Activated CD8-positive, alpha-beta memory T cell treated with anti-CD3 and anti-CD28 coated beads, Interleukin-2, amount 50 U/mL, for 4 hours (primary cell): ENCODE results near the gene PARD3B.

Experiments
- DNase-seq: peaks from one replicate; pipeline ENCODE4 v3.0.0-alpha.2; 2020

PARD3B gene

DNA sequence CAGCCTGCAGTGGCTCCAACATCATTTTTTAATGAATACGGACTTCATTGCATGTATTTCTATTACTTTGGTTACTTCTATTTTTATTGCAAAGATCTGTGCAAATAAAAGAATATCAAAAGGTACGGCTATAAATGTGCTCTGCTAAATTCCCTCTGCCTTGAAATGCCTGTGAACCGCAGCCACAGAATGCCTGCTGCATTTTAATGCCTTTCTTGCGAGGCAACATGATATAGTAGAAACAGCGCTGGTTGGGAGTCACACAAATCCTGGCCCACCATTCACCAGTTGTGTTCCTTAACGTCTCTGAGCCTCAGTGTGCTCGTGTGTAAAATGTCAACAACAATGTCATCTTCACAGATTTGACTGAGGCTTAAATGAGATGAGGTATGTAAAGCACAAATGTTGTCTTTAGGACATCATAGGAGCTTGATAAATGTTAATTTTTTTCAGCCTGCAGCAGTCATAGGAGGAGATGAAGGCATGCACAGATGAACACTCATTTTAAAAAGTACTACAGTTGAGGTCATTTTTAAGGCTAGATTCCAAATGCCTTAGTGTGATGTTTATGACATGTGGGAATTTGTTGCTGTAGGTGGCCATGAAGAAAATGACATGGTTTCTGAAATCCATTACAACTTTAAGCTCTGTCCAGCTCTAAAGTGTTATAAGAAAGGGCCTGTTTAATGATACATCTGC lies 949.4 kb downstream of the PARD3B start:
- DNase-seq = no peak

DNA sequence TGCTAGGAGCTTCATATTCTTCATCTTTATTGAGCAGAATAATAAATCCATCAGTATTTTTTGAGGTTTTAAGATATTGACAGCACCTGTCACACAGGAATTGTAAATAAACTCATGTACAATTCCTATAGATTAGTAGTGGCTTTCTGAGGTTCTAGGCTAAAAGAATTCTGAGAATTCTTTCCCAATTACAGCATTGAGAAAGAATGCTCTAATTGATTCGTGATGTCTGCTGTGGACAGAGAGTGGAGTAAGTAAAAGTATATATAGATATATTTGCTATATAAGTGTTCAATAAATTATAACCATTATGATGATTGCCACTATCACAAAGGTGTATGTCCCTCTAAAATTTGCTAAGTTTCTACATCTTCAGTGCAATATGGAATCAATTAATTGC lies 950.5 kb downstream of the PARD3B start:
- DNase-seq = no peak

DNA sequence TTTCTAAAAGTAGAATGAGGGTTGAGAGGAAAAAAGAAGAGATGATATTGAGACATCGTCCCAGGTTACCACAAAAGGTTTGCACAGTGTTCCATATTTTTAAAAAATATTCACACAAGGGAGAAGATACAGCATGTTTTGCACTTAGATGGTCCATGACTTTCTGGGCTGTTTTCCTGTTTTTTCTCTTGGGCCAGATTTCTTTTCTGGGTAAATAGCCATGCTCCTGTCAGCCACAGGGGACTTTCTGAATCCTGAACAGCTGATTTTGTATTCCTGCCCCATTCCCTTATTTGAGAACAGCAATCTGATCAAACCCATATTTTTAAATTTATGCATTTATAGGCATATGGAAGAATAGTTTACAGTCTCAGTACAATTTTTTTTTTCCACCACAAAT lies 951.1 kb downstream of the PARD3B start:
- no peak for DNase-seq

DNA sequence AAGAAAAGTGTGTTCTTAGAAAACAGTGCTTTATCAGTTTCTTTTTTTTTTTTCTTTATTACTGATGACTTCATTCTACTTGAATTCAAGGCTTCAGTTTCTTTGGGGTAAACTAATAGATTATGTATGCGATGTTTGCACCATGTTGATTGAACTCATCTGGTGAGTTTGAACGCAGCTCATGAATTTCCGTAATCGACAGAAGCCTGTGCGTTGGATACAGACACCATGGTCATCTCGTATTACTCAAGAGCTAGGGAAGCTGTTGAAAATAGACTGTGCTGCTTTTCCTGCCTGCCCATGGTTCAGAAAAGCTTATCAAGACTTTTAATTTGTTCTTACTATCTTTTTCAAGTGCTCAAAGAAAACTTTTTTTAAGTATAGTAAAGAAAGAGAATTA lies 951.5 kb downstream of the PARD3B start:
- no peak for DNase-seq

DNA sequence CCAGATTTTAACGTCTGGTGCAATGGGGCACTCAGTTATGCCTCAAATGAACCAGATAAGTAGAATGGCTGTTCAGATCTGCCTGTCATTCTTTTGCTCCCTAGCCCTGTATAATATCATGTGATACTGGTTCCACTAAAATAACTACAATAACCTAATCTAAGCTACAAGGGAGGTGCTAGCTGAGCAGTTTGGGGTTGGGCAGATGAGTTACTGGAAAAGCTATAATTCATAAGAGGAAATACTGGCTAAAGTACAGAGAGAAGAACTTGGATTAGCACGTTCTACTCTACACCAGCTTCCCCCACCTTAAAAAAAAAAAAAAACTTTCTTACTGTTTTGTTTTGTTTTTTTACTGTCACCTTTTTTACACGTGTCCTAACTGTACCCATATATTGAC lies 953.7 kb downstream of the PARD3B start:
- no peak for DNase-seq

DNA sequence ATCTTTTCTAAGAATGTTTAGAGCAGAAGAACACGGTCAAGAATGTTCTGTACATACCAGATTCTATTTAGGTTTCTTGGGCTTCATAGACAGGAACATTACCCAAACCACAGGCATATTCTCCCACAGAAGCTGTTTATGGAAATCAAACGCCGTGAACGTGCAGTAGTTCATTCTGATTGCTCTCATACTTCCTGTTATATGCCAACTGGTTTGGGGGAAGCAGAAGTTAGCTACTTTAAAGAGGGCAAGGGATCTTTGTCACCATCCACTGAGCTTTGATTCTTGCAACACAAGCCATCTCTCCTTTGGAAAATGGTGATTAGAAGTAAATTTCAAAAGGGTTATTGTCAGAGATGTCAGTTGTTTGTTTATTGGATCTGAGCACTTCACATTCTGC lies 954.8 kb downstream of the PARD3B start:
- no peak for DNase-seq

DNA sequence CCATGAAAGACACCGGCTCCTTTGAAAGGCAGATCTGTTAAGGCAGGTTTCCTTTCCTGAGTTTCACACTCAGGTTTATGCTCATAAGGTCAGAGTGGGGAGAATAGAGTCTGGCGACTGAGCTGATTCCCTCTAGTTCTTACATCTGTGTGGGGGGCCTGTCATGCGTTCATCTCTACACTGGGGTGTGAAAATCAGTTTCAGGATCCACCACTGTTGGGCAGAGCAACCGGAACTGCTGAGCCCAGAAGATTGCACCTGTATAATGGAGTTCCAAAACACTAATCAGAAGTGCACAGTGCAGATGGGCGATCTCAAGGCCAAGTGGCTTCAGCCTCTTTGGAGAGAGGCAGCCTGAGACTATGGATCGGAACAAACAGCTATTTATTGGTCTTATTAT lies 955.7 kb downstream of the PARD3B start:
- DNase-seq = no peak

DNA sequence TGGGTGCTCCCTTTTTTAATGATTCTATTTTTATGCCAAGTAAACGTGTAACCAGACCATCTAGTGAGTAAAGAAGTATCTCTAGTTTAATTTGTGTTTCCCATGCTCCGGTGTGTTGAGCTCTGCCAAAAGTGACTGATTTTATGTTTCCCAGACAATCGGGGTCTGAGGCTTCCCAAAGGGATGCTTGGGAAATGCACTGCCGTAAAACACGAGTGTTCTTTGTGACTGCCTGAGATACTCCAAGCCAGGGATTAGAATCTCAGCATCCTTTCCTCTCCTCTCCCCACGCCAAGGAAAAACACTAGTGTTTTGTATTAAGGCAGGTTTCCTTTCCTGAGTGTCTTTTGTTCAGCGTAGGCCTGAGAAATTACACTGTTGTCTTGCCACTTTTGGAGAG lies 956.6 kb downstream of the PARD3B start:
- DNase-seq = no peak

DNA sequence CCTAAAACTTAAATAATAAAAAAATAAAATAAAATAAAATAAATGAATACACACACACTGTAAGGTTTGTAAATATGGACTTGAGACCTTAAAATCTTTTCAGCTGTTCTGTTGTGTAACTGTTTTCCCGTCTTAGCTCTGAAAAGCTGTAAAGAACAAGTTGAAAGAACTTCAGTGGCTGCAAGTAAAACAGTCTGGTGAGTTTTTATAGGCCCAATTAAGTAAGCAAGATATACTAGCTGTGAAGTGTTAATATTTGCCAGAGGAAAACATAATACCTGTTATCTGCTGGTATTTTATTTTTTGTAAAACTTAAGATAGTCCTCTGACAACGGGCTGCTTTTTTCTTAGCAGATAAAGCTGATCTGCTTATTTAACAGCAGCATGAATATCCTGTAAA lies 960.1 kb downstream of the PARD3B start:
- DNase-seq = no peak

DNA sequence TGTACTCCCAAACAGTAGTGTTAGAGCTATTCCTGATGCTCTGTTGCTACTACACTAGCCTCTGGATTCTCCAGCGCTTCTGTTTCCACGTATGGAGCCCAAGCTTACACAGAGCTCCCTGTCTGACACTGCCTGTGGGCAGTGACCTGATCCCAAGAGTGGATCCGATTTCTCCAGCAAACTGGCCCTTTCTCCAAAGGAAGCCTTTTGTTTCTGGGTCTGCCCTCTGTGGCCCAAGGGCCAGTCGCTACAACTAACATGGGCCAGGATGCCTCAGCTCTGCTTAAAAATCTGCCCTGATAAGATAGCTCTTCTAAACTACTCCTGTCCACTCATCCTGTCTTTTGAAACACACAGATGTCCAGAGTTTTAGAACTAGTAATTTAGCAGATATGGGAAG lies 964.4 kb downstream of the PARD3B start:
- no peak for DNase-seq

DNA sequence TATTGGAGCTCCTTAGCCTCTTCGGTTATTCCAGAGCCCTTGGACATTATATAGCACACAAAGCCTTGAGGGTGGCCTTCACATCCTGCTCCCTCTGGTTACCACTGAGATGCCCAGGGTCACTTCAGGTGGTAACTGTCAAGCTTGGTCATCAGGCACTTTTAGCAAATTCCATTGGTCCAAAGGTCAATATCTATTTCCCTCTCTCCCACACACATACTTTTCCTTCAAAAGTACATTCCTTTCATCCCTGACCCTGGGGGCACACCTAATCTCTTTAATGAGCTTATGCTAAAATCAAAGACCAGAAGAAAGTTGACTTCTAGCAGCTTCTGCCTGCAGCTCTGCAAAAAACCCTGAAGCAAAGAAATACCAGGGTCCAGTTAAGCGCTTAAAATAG lies 965.1 kb downstream of the PARD3B start:
- DNase-seq = no peak

DNA sequence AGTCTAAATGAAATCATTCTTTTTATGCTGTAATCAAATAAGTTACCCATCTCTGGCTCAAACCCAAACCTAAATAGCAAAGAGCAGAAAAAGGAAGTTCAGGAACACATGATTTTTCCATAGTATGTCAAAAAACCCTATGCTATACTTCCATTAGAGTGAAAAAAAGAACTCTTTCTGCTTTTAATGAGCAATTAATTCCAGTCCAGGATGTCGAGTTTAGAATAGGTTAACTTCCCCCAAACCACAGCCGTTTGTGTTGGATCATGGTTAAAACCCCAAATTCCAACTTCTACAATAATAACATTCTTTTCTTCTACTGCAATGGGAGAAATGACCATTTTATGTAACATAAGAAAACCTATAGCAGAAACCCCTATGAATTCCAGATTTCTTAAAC lies 965.9 kb downstream of the PARD3B start:
- no peak for DNase-seq

DNA sequence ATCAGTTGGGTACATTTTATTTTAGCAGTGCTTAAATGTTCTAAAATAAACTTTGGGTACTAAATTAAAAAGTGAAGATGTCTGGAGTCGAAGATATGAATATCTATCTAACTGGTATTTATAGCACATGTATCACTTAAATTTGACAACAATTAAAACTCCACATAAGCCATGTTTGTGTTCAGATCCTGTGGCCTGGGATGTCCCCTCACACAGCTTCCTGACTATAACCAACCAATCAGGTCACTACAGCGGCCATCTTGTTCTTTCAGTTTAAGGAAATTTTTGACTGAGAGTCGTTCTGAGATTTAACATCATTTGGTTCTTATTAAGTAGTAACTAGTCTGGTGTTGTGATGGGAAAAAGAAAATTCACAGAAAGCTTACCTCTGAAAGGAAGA lies 966.4 kb downstream of the PARD3B start:
- DNase-seq = no peak

DNA sequence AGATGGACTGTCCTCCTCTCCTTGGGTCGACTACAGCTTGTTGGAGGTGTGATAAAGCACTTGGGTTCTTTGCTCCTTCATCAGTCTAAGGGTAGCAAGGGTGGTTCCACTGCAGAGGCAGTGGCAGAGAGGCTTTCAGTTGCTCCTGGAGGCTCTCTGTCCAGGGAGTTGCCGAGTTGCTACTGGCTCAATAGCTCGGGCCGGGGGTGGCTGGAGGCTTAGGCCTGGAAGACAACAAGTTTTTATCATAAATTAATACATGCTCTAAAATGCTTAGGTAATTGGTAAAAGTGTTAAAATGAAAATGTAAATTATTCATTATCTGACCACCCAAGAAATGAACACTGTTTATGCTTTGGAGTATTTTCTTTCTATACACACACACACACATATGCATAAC lies 975.0 kb downstream of the PARD3B start:
- DNase-seq = no peak

DNA sequence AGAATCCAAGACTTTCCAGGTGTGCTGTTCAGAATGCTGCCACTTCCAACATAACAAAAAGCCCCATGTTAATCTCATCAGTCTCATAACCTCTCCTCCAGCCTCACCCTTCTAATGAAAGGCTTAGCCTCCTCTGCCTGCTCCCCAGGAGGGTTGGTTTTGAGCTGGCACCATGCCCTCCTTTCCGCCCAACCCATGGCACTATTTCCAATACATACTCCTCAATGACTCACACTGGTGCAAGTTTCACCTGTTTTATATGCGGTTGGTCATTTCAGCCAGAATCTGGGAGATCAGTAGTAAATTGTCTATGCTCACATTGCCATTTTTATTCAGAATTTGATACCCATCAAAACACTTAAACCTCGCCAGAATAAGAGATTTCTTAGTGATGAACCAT lies 979.4 kb downstream of the PARD3B start:
- DNase-seq = no peak

DNA sequence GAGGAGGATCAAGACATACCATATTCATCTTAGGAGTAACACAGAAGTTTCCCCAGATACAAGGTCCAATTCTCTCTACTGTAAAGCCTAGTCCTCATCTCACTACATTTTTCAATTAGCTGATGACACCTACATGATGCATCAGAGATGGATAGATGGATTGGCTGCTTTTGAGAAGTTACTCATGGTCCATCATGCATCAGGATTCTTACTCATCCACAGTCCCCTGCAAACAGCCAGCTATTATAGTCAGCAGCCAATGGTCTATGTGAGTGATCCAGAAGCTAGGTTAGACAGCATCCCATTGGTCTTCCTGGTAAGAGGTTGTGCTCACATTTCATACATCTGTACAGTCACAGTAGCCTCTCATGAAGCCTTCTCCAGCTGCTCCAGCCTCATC lies 982.5 kb downstream of the PARD3B start:
- DNase-seq = no peak

DNA sequence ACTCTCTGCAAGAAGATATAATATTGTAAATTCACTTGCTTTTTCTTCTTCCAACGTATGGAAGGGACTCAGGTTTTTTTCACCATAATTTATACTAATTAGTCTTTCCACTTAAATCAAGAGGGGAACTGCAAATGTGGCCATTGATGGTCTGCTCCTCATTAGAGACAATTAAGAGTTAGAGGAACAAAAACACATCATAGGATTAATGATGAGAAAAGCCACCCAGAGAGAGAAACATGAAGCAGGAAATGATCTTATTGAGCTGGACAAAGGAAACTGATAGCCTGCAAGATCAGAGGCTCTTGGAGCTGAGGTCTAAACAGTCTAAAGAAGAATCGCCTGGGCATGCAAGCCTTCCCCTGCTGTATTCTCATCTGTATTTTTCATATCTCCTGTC lies 985.8 kb downstream of the PARD3B start:
- no peak for DNase-seq

DNA sequence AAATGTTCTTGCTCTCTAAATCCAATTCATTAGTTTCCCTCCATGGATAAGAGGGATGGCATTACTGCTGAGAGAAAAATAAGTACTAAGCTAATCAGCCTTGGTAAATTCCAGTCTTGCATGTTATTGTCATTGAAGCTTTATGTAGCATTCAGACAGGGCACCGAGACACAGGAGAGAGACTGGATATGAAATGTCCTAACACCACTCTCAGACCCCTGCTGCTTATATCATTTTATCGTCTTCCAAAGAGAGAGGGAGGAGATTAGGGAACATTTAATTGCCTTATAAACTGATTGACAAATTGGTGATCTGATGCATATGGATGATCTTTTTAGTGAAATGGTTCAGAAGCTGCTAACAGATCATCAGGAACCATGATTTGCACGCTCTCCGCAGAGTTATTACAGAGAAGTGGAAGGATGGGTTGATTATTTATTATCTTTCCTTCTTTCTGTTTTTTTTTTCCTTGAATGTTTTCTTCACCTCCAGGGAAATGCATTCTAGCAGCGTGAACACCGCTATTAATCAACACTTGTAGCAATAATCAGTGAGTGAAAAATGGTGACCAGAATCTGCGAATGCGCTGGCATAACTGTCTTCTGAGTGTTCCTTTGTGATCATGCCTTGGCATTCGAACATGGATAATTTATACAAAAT lies 986.3 kb downstream of the PARD3B start:
- DNase-seq = no peak

DNA sequence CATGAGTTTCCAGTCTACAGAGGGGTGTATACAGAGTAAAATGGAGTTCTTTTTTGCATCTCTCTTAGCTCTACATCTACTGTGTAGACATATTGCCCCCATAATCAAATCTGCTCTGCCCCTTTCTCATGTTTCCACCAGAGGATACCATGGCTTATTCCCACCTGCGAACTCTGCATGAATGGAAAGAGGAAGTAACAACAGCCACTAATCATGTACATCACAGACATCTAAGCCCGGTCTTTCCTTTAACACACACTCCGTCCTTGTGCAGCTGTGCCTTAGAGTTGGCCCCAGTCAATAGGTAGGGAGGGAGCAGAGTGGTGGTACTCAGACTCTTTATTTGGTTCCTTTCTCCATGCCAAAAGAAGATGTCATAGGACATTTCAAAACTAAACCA lies 989.7 kb downstream of the PARD3B start:
- no peak for DNase-seq

DNA sequence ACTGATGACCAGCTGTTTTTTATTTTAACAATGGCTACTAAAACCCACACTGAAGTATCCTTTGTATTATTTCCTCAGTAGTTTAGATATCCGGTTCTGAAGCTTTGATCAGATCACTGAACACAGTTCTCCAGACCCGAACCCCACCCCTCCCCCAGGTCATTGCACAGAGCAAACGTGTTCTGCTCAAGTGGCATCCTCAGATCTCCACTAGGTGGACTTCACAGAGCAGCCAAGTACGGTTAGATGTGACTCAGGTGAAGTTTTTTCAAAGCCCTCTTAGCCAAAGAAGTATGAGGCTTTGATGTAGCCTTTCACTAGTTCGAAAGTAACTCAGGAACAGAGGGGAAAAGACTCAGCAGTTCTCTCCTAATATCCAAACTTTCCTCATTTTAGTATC lies 994.3 kb downstream of the PARD3B start:
- no peak for DNase-seq

DNA sequence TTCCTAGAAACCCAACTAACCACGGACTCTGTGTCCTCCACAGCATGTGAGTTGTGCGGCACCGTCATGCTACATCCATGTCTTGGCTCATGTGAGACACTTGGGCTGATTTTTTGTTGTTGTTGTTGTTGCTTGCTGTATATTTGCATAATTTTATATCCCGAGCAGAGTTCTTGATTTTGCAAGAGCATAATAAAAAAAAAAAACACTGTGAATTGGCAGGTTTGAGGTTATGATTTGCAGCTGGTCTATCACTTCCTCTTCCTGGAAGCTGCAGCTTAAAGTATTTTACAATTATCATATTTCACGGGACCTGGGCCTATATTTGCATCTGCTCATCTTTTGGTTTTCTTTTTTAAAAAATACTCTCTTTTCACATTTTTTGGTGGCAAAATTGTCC lies 994.8 kb downstream of the PARD3B start:
- no peak for DNase-seq

DNA sequence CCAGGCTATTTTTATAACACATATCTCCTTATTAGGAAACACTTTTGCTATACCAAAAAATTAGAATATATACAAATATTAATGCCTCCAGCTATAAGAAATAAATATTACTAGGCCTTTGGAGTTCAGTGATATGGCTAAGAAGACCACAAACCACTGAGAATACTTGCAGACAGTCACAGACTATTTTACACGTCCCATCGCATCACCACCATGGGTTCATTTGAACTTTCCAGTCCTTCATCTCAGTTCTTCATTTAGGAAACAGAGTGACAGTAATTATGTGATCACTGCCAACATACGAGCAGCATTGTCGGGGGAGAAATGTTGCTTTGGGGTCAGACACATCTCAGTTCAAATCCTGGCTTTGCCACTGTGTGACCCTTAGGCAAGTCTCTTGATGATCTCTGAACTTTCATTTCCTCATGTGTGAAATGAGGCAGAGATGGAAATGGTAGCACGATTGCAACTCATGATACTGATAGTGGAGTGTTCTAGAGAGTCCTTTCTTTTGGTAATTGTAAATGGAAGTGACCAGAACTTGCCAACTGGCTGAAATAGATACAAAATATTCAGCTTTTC lies 998.1 kb downstream of the PARD3B start:
- no peak for DNase-seq

DNA sequence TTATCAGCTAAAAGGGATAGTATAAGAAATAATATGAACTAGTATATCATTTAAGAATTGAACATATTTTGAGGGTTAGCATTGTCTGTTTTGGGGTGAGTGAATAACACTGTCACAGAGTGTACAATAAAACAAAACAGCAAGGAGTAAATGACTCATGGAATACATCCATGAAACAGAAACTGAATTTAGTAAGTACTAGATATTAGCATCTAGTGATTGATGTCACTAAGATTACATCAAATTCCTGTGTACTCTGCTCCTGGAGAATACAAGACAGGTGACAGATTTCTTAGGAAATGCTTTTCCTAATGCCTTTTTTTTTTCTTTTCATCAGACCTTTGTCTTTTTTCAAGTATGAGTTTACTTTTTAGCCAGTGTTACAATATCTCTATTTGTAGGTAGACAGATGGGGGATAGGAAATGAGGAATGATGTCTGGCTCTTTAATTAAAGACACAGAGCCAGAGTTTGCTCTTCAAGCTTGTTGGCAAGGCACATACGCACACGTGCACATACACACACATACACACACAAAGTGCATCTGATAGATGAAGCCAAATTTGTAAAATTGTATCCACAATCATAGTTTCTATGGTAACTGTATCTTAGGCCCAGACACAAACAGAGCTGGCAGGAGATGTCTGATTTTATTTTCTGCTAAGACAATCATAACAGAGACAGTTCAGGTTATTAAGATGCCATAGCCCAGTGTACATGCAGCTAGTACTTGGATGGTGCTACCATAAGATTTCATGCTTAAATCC lies 998.8 kb downstream of the PARD3B start:
- no peak for DNase-seq
